Measurements from ENCODE around the gene ATP11C. TPM values are rescaled to one million over a fixed set of nuclear protein-coding genes. Genes with fewer than 3 reads are reported as not detected.

ATP11C gene
- total RNA-seq, 4 donors from 2014 or later = 6.4 to 26.0 (median 15.4) TPM

- Histone ChIP-seq H3K9me3 (no peaks in the 10 kb centered on the region), H3K4me1 (peaks cover 0 to 16% (median 2%) of the 10 kb centered on the region in 4 donors), H3K4me3 (peak overlapping the region in 3 of 4 donors; percentile 75 to 93 (median 79)), H3K36me3 (no peaks in the 10 kb centered on the region), H3K27ac (peak overlapping the region; percentile 98), H3K27me3 (no peaks in the 10 kb centered on the region)
- in situ Hi-C loops (cut with MboI; ENCODE audit: low pct_ligation_motif_present in 1 of 4, low pct_unique_long_range_greater_than_20kb in 1 of 4, low sequenced_read_pairs in 3 of 4) (no loop called here), intact Hi-C loops (cut with DNase I; ENCODE audit: low total_unique reads) (no loop called here)
- DNase-seq = peak; percentile 35
- TF ChIP-seq EP300 (IDR thresholded peaks at IDR 0.05; ENCODE audit: low read depth) (no peak), POLR2AphosphoS5 (IDR thresholded peaks at IDR 0.05) (peak in 2 of 3 donors; percentile 6 to 42), POLR2A (IDR thresholded peaks at IDR 0.05) (peak; percentile 18)
- TF ChIP-seq, protein P1, sequence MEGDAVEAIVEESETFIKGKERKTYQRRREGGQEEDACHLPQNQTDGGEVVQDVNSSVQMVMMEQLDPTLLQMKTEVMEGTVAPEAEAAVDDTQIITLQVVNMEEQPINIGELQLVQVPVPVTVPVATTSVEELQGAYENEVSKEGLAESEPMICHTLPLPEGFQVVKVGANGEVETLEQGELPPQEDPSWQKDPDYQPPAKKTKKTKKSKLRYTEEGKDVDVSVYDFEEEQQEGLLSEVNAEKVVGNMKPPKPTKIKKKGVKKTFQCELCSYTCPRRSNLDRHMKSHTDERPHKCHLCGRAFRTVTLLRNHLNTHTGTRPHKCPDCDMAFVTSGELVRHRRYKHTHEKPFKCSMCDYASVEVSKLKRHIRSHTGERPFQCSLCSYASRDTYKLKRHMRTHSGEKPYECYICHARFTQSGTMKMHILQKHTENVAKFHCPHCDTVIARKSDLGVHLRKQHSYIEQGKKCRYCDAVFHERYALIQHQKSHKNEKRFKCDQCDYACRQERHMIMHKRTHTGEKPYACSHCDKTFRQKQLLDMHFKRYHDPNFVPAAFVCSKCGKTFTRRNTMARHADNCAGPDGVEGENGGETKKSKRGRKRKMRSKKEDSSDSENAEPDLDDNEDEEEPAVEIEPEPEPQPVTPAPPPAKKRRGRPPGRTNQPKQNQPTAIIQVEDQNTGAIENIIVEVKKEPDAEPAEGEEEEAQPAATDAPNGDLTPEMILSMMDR (IDR thresholded peaks at IDR 0.05) = no peak
- 17 to 58% methylated on average over 2 to 15 of the region's 15 CpGs for WGBS, 2 donors (ENCODE audit: low coverage in 1 of 2)
Observed at GRCh38 chrX:139933904-139934303, 1.1 kb upstream of the ATP11C start.

GRCh38 chrX:139932073-139932900 lies 566 bp downstream of the ATP11C start:
- Histone ChIP-seq H3K27me3 (no peaks in the 10 kb centered on the region), H3K36me3 (no peaks in the 10 kb centered on the region), H3K4me3 (peak overlapping the region; percentile 72 to 93 (median 77)), H3K9me3 (no peaks in the 10 kb centered on the region), H3K4me1 (peaks cover 0 to 16% (median 2%) of the 10 kb centered on the region in 4 donors), H3K27ac (peak overlapping the region; percentile 98)
- intact Hi-C loops (cut with DNase I; ENCODE audit: low total_unique reads) (no loop called here), in situ Hi-C loops (cut with MboI; ENCODE audit: low pct_ligation_motif_present in 1 of 4, low pct_unique_long_range_greater_than_20kb in 1 of 4, low sequenced_read_pairs in 3 of 4) (no loop called here)
- TF ChIP-seq POLR2AphosphoS5 (IDR thresholded peaks at IDR 0.05) (no peak), POLR2A (IDR thresholded peaks at IDR 0.05) (no peak)
- peak; percentile 55 for DNase-seq
- WGBS, 2 donors (ENCODE audit: low coverage in 1 of 2) = 46% methylated on average over 45 of the region's 109 CpGs; no CpG with 5 or more reads in 1 of the 2 donors

DNA sequence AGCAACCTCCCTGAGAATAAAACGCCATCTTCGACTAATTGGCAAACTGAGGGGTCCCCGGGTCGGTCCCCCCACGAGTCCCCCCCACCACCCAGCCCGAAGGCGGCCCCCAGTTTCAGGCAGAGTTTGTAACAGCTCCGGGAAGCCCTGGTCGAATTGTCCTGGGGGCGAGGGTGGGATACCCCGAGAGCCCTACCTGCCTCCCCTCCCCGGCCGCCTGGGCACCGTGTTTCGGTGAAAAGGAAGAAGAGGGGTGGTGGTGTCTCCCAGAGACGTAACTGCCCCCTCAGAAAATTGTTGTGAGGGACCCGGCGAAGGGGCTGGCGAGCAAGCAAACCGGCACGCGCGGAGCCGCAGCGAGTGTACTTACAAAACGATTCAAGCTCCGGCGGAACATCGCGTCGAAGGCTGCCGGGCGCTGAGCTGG lies 1.2 kb downstream of the ATP11C start:
- peak overlapping the region; percentile 98 for H3K27ac ChIP-seq
- in situ Hi-C loops (cut with MboI; ENCODE audit: low pct_ligation_motif_present in 1 of 4, low pct_unique_long_range_greater_than_20kb in 1 of 4, low sequenced_read_pairs in 3 of 4) = no loop called here

DNA sequence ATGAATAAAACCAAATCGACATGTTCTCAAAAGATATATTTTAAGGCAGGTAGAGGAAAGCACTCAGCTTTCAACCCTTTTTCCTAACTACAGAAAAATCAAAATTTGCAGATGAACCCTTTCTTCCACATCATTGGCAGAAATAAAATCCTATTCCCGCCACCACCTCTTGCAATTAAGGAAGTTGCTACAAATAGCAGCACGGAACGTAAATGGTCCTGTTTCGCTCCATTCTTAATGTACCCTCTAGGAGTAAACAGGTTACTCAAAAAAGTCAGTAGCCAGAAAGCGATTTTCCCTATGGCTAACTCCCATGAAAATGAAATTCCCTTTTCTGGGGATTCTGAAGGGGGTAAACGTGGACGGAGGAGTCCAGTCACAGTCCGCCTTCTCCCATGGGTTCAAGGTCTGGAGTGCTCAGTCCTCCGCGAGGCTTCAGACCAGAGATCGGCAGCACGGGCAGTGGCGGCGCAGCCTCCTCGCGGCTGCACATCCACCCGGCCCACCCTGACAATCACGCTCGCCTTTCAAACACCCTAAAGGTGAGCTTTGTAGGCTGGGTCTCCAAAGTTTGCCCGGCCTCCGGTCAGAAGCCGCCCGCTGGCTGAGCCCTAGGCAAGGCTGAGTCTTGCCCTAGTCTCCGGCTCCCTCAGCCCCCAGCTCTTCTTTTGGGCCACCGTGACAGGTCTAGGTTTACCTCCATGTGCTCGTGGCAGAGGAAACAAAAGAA lies 1.8 kb downstream of the ATP11C start:
- in situ Hi-C loops (cut with MboI; ENCODE audit: low pct_ligation_motif_present in 1 of 4, low pct_unique_long_range_greater_than_20kb in 1 of 4, low sequenced_read_pairs in 3 of 4) (no loop called here), intact Hi-C loops (cut with DNase I; ENCODE audit: low total_unique reads) (loop anchor here (1.0 kb wide), 1 partner anchor 17 kb away; no protein-coding TSS in a partner anchor)
- peak overlapping the region; percentile 98 for H3K27ac ChIP-seq
- 0 to 39% methylated on average over 4 to 27 of the region's 27 CpGs for WGBS, 2 donors (ENCODE audit: low coverage in 1 of 2)
- H3K27me3 ChIP-seq = no peaks in the 10 kb centered on the region
- TF ChIP-seq, protein P1 (IDR thresholded peaks at IDR 0.05) = no peak
- TF ChIP-seq EP300 (IDR thresholded peaks at IDR 0.05; ENCODE audit: low read depth) (no peak), POLR2A (IDR thresholded peaks at IDR 0.05) (no peak), POLR2AphosphoS5 (IDR thresholded peaks at IDR 0.05) (no peak)
- H3K36me3 ChIP-seq = no peaks in the 10 kb centered on the region
- H3K4me3 ChIP-seq = peak overlapping the region; percentile 43 to 93 (median 77)
- peak; percentile 24 for DNase-seq
- H3K9me3 ChIP-seq = no peaks in the 10 kb centered on the region
- peaks cover 0 to 16% (median 2%) of the 10 kb centered on the region in 4 donors for H3K4me1 ChIP-seq

More for the DNA sequence above, 1.2 kb downstream of the ATP11C start:
- peaks cover 0 to 16% (median 2%) of the 10 kb centered on the region in 4 donors for H3K4me1 ChIP-seq
- peak overlapping the region; percentile 43 to 93 (median 77) for H3K4me3 ChIP-seq
- intact Hi-C loops (cut with DNase I; ENCODE audit: low total_unique reads) = no loop called here
- H3K36me3 ChIP-seq = no peaks in the 10 kb centered on the region
- no peak for DNase-seq
- no peak for TF ChIP-seq POLR2A (IDR thresholded peaks at IDR 0.05)
- TF ChIP-seq EP300 (IDR thresholded peaks at IDR 0.05; ENCODE audit: low read depth) = no peak
- no peak for TF ChIP-seq POLR2AphosphoS5 (IDR thresholded peaks at IDR 0.05)
- TF ChIP-seq, protein P1 (IDR thresholded peaks at IDR 0.05) = no peak
- no peaks in the 10 kb centered on the region for H3K9me3 ChIP-seq
- no peaks in the 10 kb centered on the region for H3K27me3 ChIP-seq
- 47% methylated on average over 25 of the region's 33 CpGs; no CpG with 5 or more reads in 1 of the 2 donors for WGBS, 2 donors (ENCODE audit: low coverage in 1 of 2)

All from transverse colon (tissue), 4 donors.